ENCODE results near the gene SLC6A20.

The SLC6A20 gene

GRCh38 chr3:45819543-45819942 is 23.2 kb upstream of the SLC6A20 start:
- H3K4me1 ChIP-seq (ENCODE audit: insufficient read depth, low read length): peaks cover 18% of the 10 kb centered on the region
- no peak overlapping the region for H3K4me3 ChIP-seq (ENCODE audit: low read depth in 1 of 2, low read length in 2 of 2)
- H3K27ac ChIP-seq (ENCODE audit: low read depth, low read length): no peak overlapping the region
- H3K27me3 ChIP-seq (ENCODE audit: control insufficient read depth in 1 of 2, insufficient read depth in 2 of 2, low read length in 2 of 2): no peaks in the 10 kb centered on the region
- H3K9ac ChIP-seq (ENCODE audit: low read length): no peak overlapping the region
- H3K9me3 ChIP-seq (ENCODE audit: low read length): no peaks in the 10 kb centered on the region
- H3K36me3 ChIP-seq (ENCODE audit: insufficient read depth, low read length): peaks cover 23% of the 10 kb centered on the region

DNA sequence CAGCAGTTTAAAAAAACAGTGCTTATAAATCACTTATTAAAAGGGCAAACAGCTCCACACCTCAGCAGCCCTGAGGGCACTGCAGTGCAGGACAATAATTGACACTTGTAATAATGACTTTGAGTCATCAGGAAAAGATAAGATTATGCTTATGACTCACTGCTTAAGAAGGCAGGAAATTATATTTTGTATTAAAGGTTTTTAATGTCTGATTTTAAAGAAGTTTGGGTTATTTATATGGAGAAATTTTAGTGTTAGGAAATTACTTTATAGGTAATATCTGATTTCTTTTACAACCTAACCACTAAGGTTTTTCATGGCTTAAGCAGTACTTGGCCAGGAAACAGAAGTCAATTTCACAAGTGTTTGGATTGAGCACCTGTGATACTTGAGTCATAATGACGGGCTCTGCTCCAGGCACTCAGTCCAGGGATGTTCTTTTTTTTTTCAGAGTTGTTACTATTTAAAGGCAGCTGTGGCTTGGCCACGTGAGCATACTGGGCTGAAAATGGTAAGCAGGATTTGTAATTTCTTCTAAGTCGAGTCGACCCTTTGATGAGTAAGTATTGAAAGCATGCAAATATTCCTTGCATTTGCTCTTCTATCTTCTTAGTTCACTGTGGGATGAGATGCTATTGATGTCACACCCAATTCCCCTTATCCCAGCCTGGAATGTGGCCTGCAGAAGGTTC is 21.6 kb upstream of the SLC6A20 start:
- H3K36me3 ChIP-seq (ENCODE audit: insufficient read depth, low read length): peaks cover 16% of the 10 kb centered on the region
- no peaks in the 10 kb centered on the region for H3K27me3 ChIP-seq (ENCODE audit: control insufficient read depth in 1 of 2, insufficient read depth in 2 of 2, low read length in 2 of 2)
- no peak overlapping the region for H3K27ac ChIP-seq (ENCODE audit: low read depth, low read length)
- H3K9me3 ChIP-seq (ENCODE audit: low read length): no peaks in the 10 kb centered on the region
- H3K4me3 ChIP-seq (ENCODE audit: low read depth in 1 of 2, low read length in 2 of 2): no peak overlapping the region
- peaks cover 18% of the 10 kb centered on the region for H3K4me1 ChIP-seq (ENCODE audit: insufficient read depth, low read length)
- H3K9ac ChIP-seq (ENCODE audit: low read length): no peak overlapping the region

- H3K9me3 ChIP-seq (ENCODE audit: low read length): no peaks in the 10 kb centered on the region
- H3K4me1 ChIP-seq (ENCODE audit: insufficient read depth, low read length): peaks cover 18% of the 10 kb centered on the region
- no peak overlapping the region for H3K27ac ChIP-seq (ENCODE audit: low read depth, low read length)
- H3K36me3 ChIP-seq (ENCODE audit: insufficient read depth, low read length): peaks cover 11% of the 10 kb centered on the region
- H3K27me3 ChIP-seq (ENCODE audit: control insufficient read depth in 1 of 2, insufficient read depth in 2 of 2, low read length in 2 of 2): no peaks in the 10 kb centered on the region
- H3K9ac ChIP-seq (ENCODE audit: low read length): no peak overlapping the region
- no peak overlapping the region for H3K4me3 ChIP-seq (ENCODE audit: low read depth in 1 of 2, low read length in 2 of 2)
Measured at GRCh38 chr3:45816544-45816943, 20.2 kb upstream of the SLC6A20 start.

- Histone ChIP-seq H3K4me3 (ENCODE audit: low read depth in 1 of 2, low read length in 2 of 2) (no peak overlapping the region), H3K27me3 (ENCODE audit: control insufficient read depth in 1 of 2, insufficient read depth in 2 of 2, low read length in 2 of 2) (no peaks in the 10 kb centered on the region), H3K4me1 (ENCODE audit: insufficient read depth, low read length) (peaks cover 18% of the 10 kb centered on the region), H3K36me3 (ENCODE audit: insufficient read depth, low read length) (no peaks in the 10 kb centered on the region), H3K9me3 (ENCODE audit: low read length) (no peaks in the 10 kb centered on the region), H3K9ac (ENCODE audit: low read length) (no peak overlapping the region), H3K27ac (ENCODE audit: low read depth, low read length) (no peak overlapping the region)
Measured at GRCh38 chr3:45814322-45814721, 18.0 kb upstream of the SLC6A20 start.

GRCh38 chr3:45807681-45808540 is 11.6 kb upstream of the SLC6A20 start:
- H3K4me3 ChIP-seq (ENCODE audit: low read depth in 1 of 2, low read length in 2 of 2): no peak overlapping the region
- no peaks in the 10 kb centered on the region for H3K4me1 ChIP-seq (ENCODE audit: insufficient read depth, low read length)
- H3K36me3 ChIP-seq (ENCODE audit: insufficient read depth, low read length): no peaks in the 10 kb centered on the region
- no peaks in the 10 kb centered on the region for H3K9me3 ChIP-seq (ENCODE audit: low read length)
- no peak overlapping the region for H3K27ac ChIP-seq (ENCODE audit: low read depth, low read length)
- H3K27me3 ChIP-seq (ENCODE audit: control insufficient read depth in 1 of 2, insufficient read depth in 2 of 2, low read length in 2 of 2): no peaks in the 10 kb centered on the region
- H3K9ac ChIP-seq (ENCODE audit: low read length): no peak overlapping the region

DNA sequence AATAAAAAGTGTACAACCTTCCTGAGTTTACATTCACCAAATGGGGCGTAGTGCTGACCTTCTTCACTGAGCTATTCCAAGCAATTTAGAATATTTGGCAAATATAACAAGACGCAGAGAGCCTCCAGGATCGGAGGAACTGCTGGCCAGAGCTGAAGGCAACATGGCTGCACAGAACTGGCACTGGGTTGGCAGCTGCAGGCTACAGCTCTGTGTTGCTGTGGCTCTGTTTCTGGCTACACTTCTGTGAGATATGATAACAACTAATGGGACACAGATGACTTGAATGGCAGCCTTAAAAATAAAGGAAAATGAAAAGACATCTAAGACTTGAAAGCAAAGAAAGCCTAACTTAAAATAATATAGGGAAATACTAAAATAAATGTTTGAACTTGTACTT is 10.8 kb upstream of the SLC6A20 start:
- Histone ChIP-seq H3K4me3 (ENCODE audit: low read depth in 1 of 2, low read length in 2 of 2) (no peak overlapping the region), H3K9ac (ENCODE audit: low read length) (no peak overlapping the region), H3K9me3 (ENCODE audit: low read length) (no peaks in the 10 kb centered on the region), H3K27me3 (ENCODE audit: control insufficient read depth in 1 of 2, insufficient read depth in 2 of 2, low read length in 2 of 2) (no peaks in the 10 kb centered on the region), H3K27ac (ENCODE audit: low read depth, low read length) (no peak overlapping the region), H3K4me1 (ENCODE audit: insufficient read depth, low read length) (no peaks in the 10 kb centered on the region), H3K36me3 (ENCODE audit: insufficient read depth, low read length) (no peaks in the 10 kb centered on the region)

DNA sequence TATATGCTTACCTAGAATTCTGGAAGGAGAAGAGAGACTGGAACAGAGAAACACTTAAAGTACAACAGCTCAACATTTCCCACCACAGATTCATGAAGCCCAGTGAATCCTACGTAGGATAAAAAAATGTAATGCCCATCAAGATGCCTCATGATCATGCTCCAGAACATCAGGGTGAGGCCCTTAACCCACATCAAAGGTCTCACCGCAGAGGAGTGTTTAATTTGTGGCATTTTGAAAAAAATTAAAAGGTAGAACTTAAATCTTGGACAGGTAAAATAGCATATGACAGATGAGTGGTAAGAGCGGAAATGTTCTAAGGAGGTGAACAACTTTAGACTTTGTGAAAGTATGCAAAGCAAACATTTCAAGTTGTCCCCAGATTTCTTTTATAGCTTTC is 9.7 kb upstream of the SLC6A20 start:
- Histone ChIP-seq H3K27me3 (ENCODE audit: control insufficient read depth in 1 of 2, insufficient read depth in 2 of 2, low read length in 2 of 2) (no peaks in the 10 kb centered on the region), H3K36me3 (ENCODE audit: insufficient read depth, low read length) (no peaks in the 10 kb centered on the region), H3K4me1 (ENCODE audit: insufficient read depth, low read length) (no peaks in the 10 kb centered on the region), H3K9me3 (ENCODE audit: low read length) (no peaks in the 10 kb centered on the region), H3K4me3 (ENCODE audit: low read depth in 1 of 2, low read length in 2 of 2) (no peak overlapping the region), H3K27ac (ENCODE audit: low read depth, low read length) (no peak overlapping the region), H3K9ac (ENCODE audit: low read length) (no peak overlapping the region)

DNA sequence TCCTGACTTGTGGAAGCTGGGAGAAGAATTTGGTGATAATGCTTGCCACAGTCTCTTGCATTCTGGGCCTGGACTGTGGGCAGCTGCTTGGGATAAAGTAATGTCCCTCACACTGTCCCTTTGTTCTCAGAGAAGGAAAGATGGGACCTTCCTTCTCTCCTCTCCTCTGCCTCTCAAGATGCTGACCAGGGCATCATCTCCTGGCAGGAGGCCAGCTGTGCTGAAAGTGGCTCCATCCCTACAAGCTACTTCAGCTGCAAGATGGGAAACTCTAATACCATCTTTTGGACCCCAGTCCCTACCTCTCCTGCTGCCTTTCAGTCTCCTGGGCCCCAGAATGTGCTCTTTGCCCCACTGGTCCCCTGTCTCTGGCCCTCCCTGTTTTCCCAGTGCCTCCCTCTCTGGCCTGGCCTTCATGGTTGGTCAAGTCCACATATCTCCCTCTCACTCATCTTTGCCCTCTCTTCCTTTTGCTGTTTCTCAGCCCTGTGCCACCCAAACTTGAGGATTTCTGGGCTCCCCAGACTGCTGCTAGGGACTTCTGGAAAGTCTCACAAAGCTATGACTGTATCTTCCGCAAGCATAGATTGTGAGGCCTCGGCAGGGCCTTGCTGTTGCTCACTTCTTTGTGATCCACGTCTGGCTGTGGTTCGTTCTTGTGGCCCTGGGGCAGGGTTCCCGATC is 7.1 kb upstream of the SLC6A20 start:
- no peaks in the 10 kb centered on the region for H3K4me1 ChIP-seq (ENCODE audit: insufficient read depth, low read length)
- H3K27me3 ChIP-seq (ENCODE audit: control insufficient read depth in 1 of 2, insufficient read depth in 2 of 2, low read length in 2 of 2): peaks cover 0 to 8% of the 10 kb centered on the region in 2 donors
- no peaks in the 10 kb centered on the region for H3K36me3 ChIP-seq (ENCODE audit: insufficient read depth, low read length)

DNA sequence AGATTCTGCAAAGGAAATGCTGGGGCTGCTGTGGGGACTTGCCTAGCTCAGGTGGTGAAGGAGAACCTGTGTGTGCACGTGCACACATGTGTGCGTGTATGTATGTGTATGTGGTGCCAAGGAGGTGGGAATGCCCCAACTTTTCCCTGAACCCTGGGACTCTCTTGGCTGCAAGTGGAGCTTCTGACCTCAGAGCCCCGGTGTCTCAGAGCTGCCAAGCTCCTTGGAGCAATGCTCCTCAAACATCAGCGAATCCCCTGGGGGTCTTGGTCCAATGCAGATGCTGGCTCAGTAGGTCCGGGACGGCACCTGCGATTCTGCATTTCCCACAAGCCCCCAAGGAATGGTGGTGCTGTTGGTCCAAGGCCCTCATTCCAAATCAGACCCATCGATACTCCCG is 5.8 kb upstream of the SLC6A20 start:
- Histone ChIP-seq H3K36me3 (ENCODE audit: insufficient read depth, low read length) (no peaks in the 10 kb centered on the region), H3K4me1 (ENCODE audit: insufficient read depth, low read length) (no peaks in the 10 kb centered on the region), H3K9me3 (ENCODE audit: low read length) (no peaks in the 10 kb centered on the region), H3K4me3 (ENCODE audit: low read depth in 1 of 2, low read length in 2 of 2) (no peak overlapping the region), H3K9ac (ENCODE audit: low read length) (no peak overlapping the region), H3K27ac (ENCODE audit: low read depth, low read length) (no peak overlapping the region), H3K27me3 (ENCODE audit: control insufficient read depth in 1 of 2, insufficient read depth in 2 of 2, low read length in 2 of 2) (peaks cover 12% of the 10 kb centered on the region in 2 donors)

More for the DNA sequence above, 7.1 kb upstream of the SLC6A20 start:
- H3K27ac ChIP-seq (ENCODE audit: low read depth, low read length): no peak overlapping the region
- no peaks in the 10 kb centered on the region for H3K9me3 ChIP-seq (ENCODE audit: low read length)
- no peak overlapping the region for H3K4me3 ChIP-seq (ENCODE audit: low read depth in 1 of 2, low read length in 2 of 2)
- H3K9ac ChIP-seq (ENCODE audit: low read length): no peak overlapping the region

GRCh38 chr3:45800611-45801010 is 4.3 kb upstream of the SLC6A20 start:
- no peak overlapping the region for H3K4me3 ChIP-seq (ENCODE audit: low read depth in 1 of 2, low read length in 2 of 2)
- peaks cover 23 to 27% of the 10 kb centered on the region in 2 donors for H3K27me3 ChIP-seq (ENCODE audit: control insufficient read depth in 1 of 2, insufficient read depth in 2 of 2, low read length in 2 of 2)
- H3K9me3 ChIP-seq (ENCODE audit: low read length): no peaks in the 10 kb centered on the region
- H3K36me3 ChIP-seq (ENCODE audit: insufficient read depth, low read length): no peaks in the 10 kb centered on the region
- H3K4me1 ChIP-seq (ENCODE audit: insufficient read depth, low read length): peaks cover 5% of the 10 kb centered on the region
- no peak overlapping the region for H3K9ac ChIP-seq (ENCODE audit: low read length)
- H3K27ac ChIP-seq (ENCODE audit: low read depth, low read length): no peak overlapping the region

DNA sequence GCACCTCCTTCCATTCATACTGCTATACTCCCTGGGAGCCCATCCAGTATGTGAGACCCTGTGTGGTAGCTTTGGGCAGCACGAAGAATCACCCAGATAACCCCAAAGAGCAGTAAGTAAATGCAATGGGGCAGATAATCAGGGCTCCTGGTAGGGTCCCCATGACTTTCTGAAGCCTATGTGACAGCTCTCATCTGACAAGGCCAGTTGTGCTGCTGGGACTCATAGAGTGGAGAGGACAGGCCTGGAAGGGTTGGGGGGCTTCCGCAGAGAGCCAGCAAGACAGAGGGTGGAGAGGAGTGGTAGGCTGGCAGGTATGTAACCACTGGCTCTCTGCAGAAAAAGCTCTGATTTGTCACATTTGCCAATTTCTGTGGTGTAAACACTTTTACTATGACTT is 3.2 kb upstream of the SLC6A20 start:
- Histone ChIP-seq H3K9ac (ENCODE audit: low read length) (no peak overlapping the region), H3K27ac (ENCODE audit: low read depth, low read length) (no peak overlapping the region), H3K9me3 (ENCODE audit: low read length) (no peaks in the 10 kb centered on the region), H3K36me3 (ENCODE audit: insufficient read depth, low read length) (no peaks in the 10 kb centered on the region), H3K4me1 (ENCODE audit: insufficient read depth, low read length) (peaks cover 8% of the 10 kb centered on the region), H3K4me3 (ENCODE audit: low read depth in 1 of 2, low read length in 2 of 2) (no peak overlapping the region), H3K27me3 (ENCODE audit: control insufficient read depth in 1 of 2, insufficient read depth in 2 of 2, low read length in 2 of 2) (peaks cover 32 to 36% of the 10 kb centered on the region in 2 donors)
